ENCODE measurements around the gene CBFA2T3. TPM values are rescaled to one million over a fixed set of nuclear protein-coding genes. Genes with fewer than 3 reads are reported as not detected.

CBFA2T3 gene
- total and polyA plus RNA-seq, 2 of the 8 experiments (the other 6 are each of a cell fraction or from before 2014, with no cell fraction given): 0.51 to 1.3 TPM

DNA sequence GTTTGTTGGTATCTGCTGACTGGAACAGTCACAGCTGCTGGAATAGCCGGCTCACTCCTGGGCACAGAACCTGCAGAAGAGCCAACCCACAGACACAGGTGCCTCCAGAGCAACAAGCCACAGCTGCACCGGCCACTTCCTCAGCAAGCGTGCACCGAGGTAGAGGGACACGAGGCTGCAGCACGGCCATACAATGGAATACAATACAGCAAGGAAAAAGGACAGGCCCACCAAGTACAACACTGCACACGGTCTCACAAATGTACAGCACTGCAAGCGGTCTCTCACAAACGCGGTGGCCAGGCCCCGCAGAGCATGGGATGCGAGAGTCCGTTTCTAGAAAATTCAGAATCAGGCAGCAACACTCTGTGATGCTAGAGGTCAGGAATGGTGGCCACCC lies 63.1 kb downstream of the CBFA2T3 start:
- 95% methylated on average over 13 of the region's 13 CpGs; no CpG with 5 or more reads in 1 of the 2 experiments for WGBS, 2 experiments (ENCODE audit: extremely low coverage in 1 of 2, insufficient coverage in 1 of 2, insufficient read length in 1 of 2, insufficient replicate concordance in 2 of 2, low coverage in 1 of 2, low lambda C conversion rate in 2 of 2, missing lambda C conversion rate in 1 of 2)
- no peak overlapping the region for H2BK20ac ChIP-seq (ENCODE audit: low read length)
- no peaks in the 10 kb centered on the region for H3K36me3 ChIP-seq (ENCODE audit: control insufficient read depth in 2 of 4, insufficient read depth in 4 of 4, low read length in 3 of 4)
- H3K23ac ChIP-seq (ENCODE audit: insufficient read length): no peak overlapping the region
- H3K27ac ChIP-seq (ENCODE audit: low read depth, low read length): no peak overlapping the region
- H3K14ac ChIP-seq (ENCODE audit: insufficient read length): no peak overlapping the region
- no peaks in the 10 kb centered on the region; a peak in 1 of 4 replicates for H3K9me3 ChIP-seq (ENCODE audit: insufficient read depth in 2 of 2, low read depth in 1 of 2, low read length in 1 of 2)
- no peak overlapping the region for H4K91ac ChIP-seq (replicated peaks; ENCODE audit: insufficient read length, low read length)
- H3K18ac ChIP-seq (ENCODE audit: extremely low read depth, low read length): no peak overlapping the region
- H4K20me1 ChIP-seq (replicated peaks in 1 of 2; ENCODE audit: control insufficient read depth in 1 of 2, insufficient read depth in 2 of 2, low read length in 2 of 2): peaks cover 0 to 9% of the 10 kb centered on the region in 2 experiments
- no peak overlapping the region for H3K4me3 ChIP-seq (ENCODE audit: extremely low read depth in 1 of 4, insufficient read depth in 2 of 4, low read depth in 3 of 4, low read length in 4 of 4)
- H2AFZ ChIP-seq (ENCODE audit: low read length): no peak overlapping the region
- CTCF ChIA-PET (ENCODE audit: partially characterized antibody): interaction anchor here (0.7 to 1.3 kb wide), 3 partner anchors 11 to 302 kb away, joined by 3 to 4 read pairs (median 3); no protein-coding TSS in a partner anchor
- H3K27me3 ChIP-seq (replicated peaks in 1 of 4; ENCODE audit: control insufficient read depth in 3 of 4, extremely low read depth in 1 of 4, insufficient read depth in 3 of 4, low read length in 3 of 4): no peaks in the 10 kb centered on the region
- H3K56ac ChIP-seq (replicated peaks; ENCODE audit: insufficient read length, low read depth, low read length): no peak overlapping the region
- no peak overlapping the region for H4K8ac ChIP-seq (ENCODE audit: extremely low read depth, insufficient read depth, low read length)
- no peak for FAIRE-seq
- no peak for DNase-seq (ENCODE audit: low read depth in 1 of 2, low spot score in 2 of 2)
- peaks cover 0 to 6% (median 3%) of the 10 kb centered on the region in 4 experiments; a peak in 4 of 7 replicates for H3K4me1 ChIP-seq (replicated peaks in 1 of 4; ENCODE audit: control insufficient read depth in 3 of 4, insufficient read depth in 4 of 4, low read length in 3 of 4)
- peak overlapping the region; percentile 8; the same call in 1 of the 2 replicates for H2BK15ac ChIP-seq (ENCODE audit: low read length)
- H3K23me2 ChIP-seq (ENCODE audit: low read depth, low read length): no peaks in the 10 kb centered on the region; the same call in 1 of the 2 replicates
- POLR2A ChIA-PET (ENCODE audit: partially characterized antibody): interaction anchor here (0.9 kb wide), 1 partner anchor 50 kb away, joined by 3 read pairs; no protein-coding TSS in a partner anchor
- H2BK12ac ChIP-seq (ENCODE audit: low read depth, low read length): 0 out of 2 replicates have a peak overlapping the region, but pooled peaks have one; percentile 50
- no peaks in the 10 kb centered on the region for H3K79me2 ChIP-seq (ENCODE audit: control insufficient read depth in 1 of 2, insufficient read depth in 2 of 2, low read length in 2 of 2)
- H4K5ac ChIP-seq (ENCODE audit: insufficient read length, low read depth, low read length): no peak overlapping the region
- H3K4me2 ChIP-seq (ENCODE audit: insufficient read depth in 1 of 2, low read depth in 2 of 2, low read length in 2 of 2): no peak overlapping the region
- H2BK5ac ChIP-seq (ENCODE audit: low read depth, low read length): no peak overlapping the region
- no peak overlapping the region for H2AK5ac ChIP-seq (ENCODE audit: low read depth, low read length)
- H3K9ac ChIP-seq (replicated peaks in 1 of 4; ENCODE audit: extremely low read depth in 1 of 4, low read depth in 3 of 4, low read length in 3 of 4): no peak overlapping the region
- no peak overlapping the region for H2BK120ac ChIP-seq (replicated peaks; ENCODE audit: low read depth, low read length)
- no peak overlapping the region for H3K4ac ChIP-seq (replicated peaks; ENCODE audit: insufficient read length, low read depth, low read length)
- H3K79me1 ChIP-seq (ENCODE audit: low read depth, low read length): no peaks in the 10 kb centered on the region; the same call in none of the 2 replicates
- no peak for TF ChIP-seq RXRA (IDR thresholded peaks at IDR 0.05; ENCODE audit: insufficient read depth, low read depth, low read length)
- no peak for TF ChIP-seq MAFK (IDR thresholded peaks at IDR 0.05; ENCODE audit: low read depth, low read length)
- TF ChIP-seq YY1 (IDR thresholded peaks at IDR 0.05; ENCODE audit: low read depth, low read length): no peak
- TF ChIP-seq BACH1 (IDR thresholded peaks at IDR 0.05; ENCODE audit: low read length): no peak
- no peak for TF ChIP-seq CTBP2 (IDR thresholded peaks at IDR 0.05; ENCODE audit: borderline replicate concordance, insufficient read depth, insufficient read length, low read length)
- TF ChIP-seq BRCA1 (IDR thresholded peaks at IDR 0.05; ENCODE audit: low read depth, low read length): no peak
- no peak for TF ChIP-seq RFX5 (IDR thresholded peaks at IDR 0.05; ENCODE audit: borderline replicate concordance, low read depth, low read length)
